ENCODE measurements around the gene NCBP3.

Gene NCBP3
- 80.8 to 186 (median 104) reads per million in 9 experiments for total RNA-seq

GRCh38 chr17:3845621-3846436 lies at the start of gene NCBP3:
Gene NCBP3, minus strand, starts transcription at chr17:3846246. Its CDS starts 23 bp downstream, at chr17:3846223.
- H3K4me3 Mint-ChIP-seq = peak within 1 kb of the TSS; percentile 91 to 95
- ATAC-seq (replicated peaks) = peak; percentile 94
- no peaks in the 10 kb centered on the region for H3K27me3 Mint-ChIP-seq
- H3K4me1 Mint-ChIP-seq (ENCODE audit: low read depth in 2 of 2) = peaks cover 16 to 33% of the 10 kb centered on the region in 2 donors
- H3K27ac Mint-ChIP-seq = peak within 1 kb of the TSS; percentile 89 to 95
- H3K36me3 Mint-ChIP-seq (ENCODE audit: insufficient read depth) = peaks cover 40% of the 10 kb centered on the region
- H3K9me3 Mint-ChIP-seq = no peaks in the 10 kb centered on the region
- peak; percentile 85 to 91 (median 88) for DNase-seq

- Mint-ChIP-seq H3K4me1 (ENCODE audit: low read depth in 2 of 2) (peaks cover 18 to 26% of the 10 kb centered on the region in 2 donors), H3K4me3 (no peak overlapping the region), H3K36me3 (ENCODE audit: insufficient read depth) (peaks cover 12% of the 10 kb centered on the region), H3K9me3 (no peaks in the 10 kb centered on the region), H3K27me3 (no peaks in the 10 kb centered on the region), H3K27ac (no peak overlapping the region)
- ATAC-seq (replicated peaks) (no peak), DNase-seq (no peak)
Observed at GRCh38 chr17:3895354-3895753, 49.3 kb upstream of the NCBP3 start.

GRCh38 chr17:3894911-3895343 lies 48.9 kb upstream of the NCBP3 start:
- Mint-ChIP-seq H3K9me3 (no peaks in the 10 kb centered on the region), H3K4me1 (ENCODE audit: low read depth in 2 of 2) (peaks cover 18 to 26% of the 10 kb centered on the region in 2 donors), H3K27ac (no peak overlapping the region), H3K27me3 (no peaks in the 10 kb centered on the region), H3K4me3 (no peak overlapping the region), H3K36me3 (ENCODE audit: insufficient read depth) (peaks cover 12% of the 10 kb centered on the region)
- DNase-seq (no peak), ATAC-seq (replicated peaks) (no peak)

GRCh38 chr17:3894188-3894587 lies 48.1 kb upstream of the NCBP3 start:
- DNase-seq = no peak
- Mint-ChIP-seq H3K4me3 (peak overlapping the region; percentile 74 to 80), H3K4me1 (ENCODE audit: low read depth in 2 of 2) (peaks cover 18 to 26% of the 10 kb centered on the region in 2 donors), H3K27me3 (no peaks in the 10 kb centered on the region), H3K9me3 (no peaks in the 10 kb centered on the region), H3K36me3 (ENCODE audit: insufficient read depth) (peaks cover 12% of the 10 kb centered on the region), H3K27ac (peak overlapping the region in 1 of 2 donors; percentile 85)
- no peak for ATAC-seq (replicated peaks)

- peak overlapping the region; percentile 78 to 85 for H3K27ac Mint-ChIP-seq
- DNase-seq (no peak), ATAC-seq (replicated peaks) (no peak)
- no peaks in the 10 kb centered on the region for H3K27me3 Mint-ChIP-seq
- H3K36me3 Mint-ChIP-seq (ENCODE audit: insufficient read depth) = peaks cover 12% of the 10 kb centered on the region
- H3K9me3 Mint-ChIP-seq = no peaks in the 10 kb centered on the region
- peaks cover 18 to 26% of the 10 kb centered on the region in 2 donors for H3K4me1 Mint-ChIP-seq (ENCODE audit: low read depth in 2 of 2)
- peak overlapping the region; percentile 74 to 80 for H3K4me3 Mint-ChIP-seq
Observed at GRCh38 chr17:3893720-3894116, 47.7 kb upstream of the NCBP3 start.

- peaks cover 18 to 29% of the 10 kb centered on the region in 2 donors for H3K4me1 Mint-ChIP-seq (ENCODE audit: low read depth in 2 of 2)
- ATAC-seq (replicated peaks) = peak; percentile 75
- peak; percentile 84 to 88 (median 87) for DNase-seq
- H3K27ac Mint-ChIP-seq = peak within 1 kb of the TSS; percentile 85
- peaks cover 12% of the 10 kb centered on the region for H3K36me3 Mint-ChIP-seq (ENCODE audit: insufficient read depth)
- no peaks in the 10 kb centered on the region for H3K27me3 Mint-ChIP-seq
- H3K4me3 Mint-ChIP-seq = peak within 1 kb of the TSS; percentile 78 to 80
- no peaks in the 10 kb centered on the region for H3K9me3 Mint-ChIP-seq
Observed at GRCh38 chr17:3893003-3893719, 47.1 kb upstream of the NCBP3 start, which contains the start of gene CAMKK1. Gene CAMKK1, minus strand, starts transcription at chr17:3893053. Its CDS starts 7,366 bp downstream, at chr17:3885687.

- H3K4me3 Mint-ChIP-seq = peak overlapping the region; percentile 78
- H3K27me3 Mint-ChIP-seq = no peaks in the 10 kb centered on the region
- H3K36me3 Mint-ChIP-seq (ENCODE audit: insufficient read depth) = peaks cover 12% of the 10 kb centered on the region
- no peaks in the 10 kb centered on the region for H3K9me3 Mint-ChIP-seq
- H3K27ac Mint-ChIP-seq = peak overlapping the region; percentile 71 to 85
- peak; percentile 71 for ATAC-seq (replicated peaks)
- H3K4me1 Mint-ChIP-seq (ENCODE audit: low read depth in 2 of 2) = peaks cover 22 to 32% of the 10 kb centered on the region in 2 donors
- DNase-seq = peak; percentile 75 to 84 (median 79)
Observed at GRCh38 chr17:3892095-3892998, 46.3 kb upstream of the NCBP3 start.

GRCh38 chr17:3891626-3892094 lies 45.6 kb upstream of the NCBP3 start:
- Mint-ChIP-seq H3K9me3 (no peaks in the 10 kb centered on the region), H3K4me3 (peak overlapping the region; percentile 78), H3K27me3 (no peaks in the 10 kb centered on the region), H3K4me1 (ENCODE audit: low read depth in 2 of 2) (peaks cover 29 to 39% of the 10 kb centered on the region in 2 donors), H3K27ac (peak overlapping the region; percentile 71 to 85), H3K36me3 (ENCODE audit: insufficient read depth) (peaks cover 7% of the 10 kb centered on the region)
- DNase-seq (no peak), ATAC-seq (replicated peaks) (no peak)

- H3K9me3 Mint-ChIP-seq = no peaks in the 10 kb centered on the region
- ATAC-seq (replicated peaks) (no peak), DNase-seq (no peak)
- H3K27me3 Mint-ChIP-seq = no peaks in the 10 kb centered on the region
- peaks cover 7% of the 10 kb centered on the region for H3K36me3 Mint-ChIP-seq (ENCODE audit: insufficient read depth)
- peak overlapping the region; percentile 32 to 85 for H3K27ac Mint-ChIP-seq
- H3K4me1 Mint-ChIP-seq (ENCODE audit: low read depth in 2 of 2) = peaks cover 31 to 47% of the 10 kb centered on the region in 2 donors
- H3K4me3 Mint-ChIP-seq = peak overlapping the region; percentile 78
Observed at GRCh38 chr17:3890878-3891219, 44.8 kb upstream of the NCBP3 start.

- H3K27me3 Mint-ChIP-seq = no peaks in the 10 kb centered on the region
- peaks cover 7% of the 10 kb centered on the region for H3K36me3 Mint-ChIP-seq (ENCODE audit: insufficient read depth)
- H3K9me3 Mint-ChIP-seq = no peaks in the 10 kb centered on the region
- no peak overlapping the region for H3K4me3 Mint-ChIP-seq
- H3K4me1 Mint-ChIP-seq (ENCODE audit: low read depth in 2 of 2) = peaks cover 31 to 47% of the 10 kb centered on the region in 2 donors
- H3K27ac Mint-ChIP-seq = peak overlapping the region in 1 of 2 donors; percentile 85
- ATAC-seq (replicated peaks) (no peak), DNase-seq (no peak)
Observed at GRCh38 chr17:3890082-3890877, 44.2 kb upstream of the NCBP3 start.

GRCh38 chr17:3889325-3890012 lies 43.4 kb upstream of the NCBP3 start:
- peaks cover 31 to 44% of the 10 kb centered on the region in 2 donors for H3K4me1 Mint-ChIP-seq (ENCODE audit: low read depth in 2 of 2)
- no peak for DNase-seq
- no peak overlapping the region for H3K27ac Mint-ChIP-seq
- H3K36me3 Mint-ChIP-seq (ENCODE audit: insufficient read depth) = peaks cover 4% of the 10 kb centered on the region
- H3K4me3 Mint-ChIP-seq = no peak overlapping the region
- no peaks in the 10 kb centered on the region for H3K9me3 Mint-ChIP-seq
- no peaks in the 10 kb centered on the region for H3K27me3 Mint-ChIP-seq
- ATAC-seq (replicated peaks) = no peak
